ENCODE data around the gene ZNF655.
"Not testable (repeated sequence)": the region's sequence is repeated elsewhere in the genome, so short reads cannot be mapped to it uniquely, and the experiment has no call there.

The ZNF655 gene

GRCh38 chr7:99558306-99559174 lies at the start of gene ZNF655:
Gene ZNF655, plus strand, starts transcription at chr7:99558642. Its CDS starts 1,918 bp downstream, at chr7:99560560.
- DNase-seq, result peak; percentile 83 to 89

DNA sequence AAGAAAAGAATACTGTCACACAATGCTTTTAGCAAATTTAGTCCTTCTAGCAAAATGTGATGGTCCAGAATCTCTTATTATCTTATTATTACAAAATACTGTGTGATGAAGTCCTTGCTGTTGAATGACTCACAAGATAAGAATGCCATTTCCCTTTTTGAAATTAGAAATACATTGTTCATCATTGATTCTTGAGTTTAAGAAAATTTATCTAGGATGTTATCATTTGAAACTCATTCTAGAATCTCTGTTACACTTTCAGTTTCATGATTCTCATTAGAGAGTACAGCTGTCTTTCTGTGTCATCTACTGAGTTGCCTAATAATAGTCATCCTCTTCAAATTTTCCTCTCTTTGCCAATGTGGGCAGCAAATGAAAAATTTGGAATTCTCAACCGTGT lies 44.4 kb upstream of the ZNF655 start:
- no peak for DNase-seq

DNA sequence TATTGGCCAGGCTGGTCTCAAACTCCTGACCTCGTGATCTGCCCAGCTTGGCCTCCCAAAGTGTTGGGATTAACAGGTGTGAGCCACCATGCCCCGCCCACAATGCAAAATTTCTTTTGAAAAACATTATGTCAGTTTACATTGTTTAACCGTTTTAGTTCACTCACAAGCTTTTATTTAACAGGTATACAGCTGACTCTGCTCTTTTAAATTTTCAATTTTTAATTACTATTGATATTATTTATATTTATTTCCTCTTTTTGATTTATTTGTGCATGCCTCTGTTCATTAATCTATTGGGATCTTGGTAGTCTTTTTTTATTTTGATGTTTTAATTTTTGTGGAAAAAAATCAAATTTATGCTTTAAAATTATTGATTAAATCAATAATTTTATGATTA lies 37.0 kb upstream of the ZNF655 start:
- DNase-seq, result no peak

GRCh38 chr7:99525713-99526440 lies 32.6 kb upstream of the ZNF655 start:
- peak in 1 of 2 donors; percentile 15 for DNase-seq

- DNase-seq, result no peak
These were observed 27.1 kb upstream of the ZNF655 start for GRCh38 chr7:99531354-99531765.

DNA sequence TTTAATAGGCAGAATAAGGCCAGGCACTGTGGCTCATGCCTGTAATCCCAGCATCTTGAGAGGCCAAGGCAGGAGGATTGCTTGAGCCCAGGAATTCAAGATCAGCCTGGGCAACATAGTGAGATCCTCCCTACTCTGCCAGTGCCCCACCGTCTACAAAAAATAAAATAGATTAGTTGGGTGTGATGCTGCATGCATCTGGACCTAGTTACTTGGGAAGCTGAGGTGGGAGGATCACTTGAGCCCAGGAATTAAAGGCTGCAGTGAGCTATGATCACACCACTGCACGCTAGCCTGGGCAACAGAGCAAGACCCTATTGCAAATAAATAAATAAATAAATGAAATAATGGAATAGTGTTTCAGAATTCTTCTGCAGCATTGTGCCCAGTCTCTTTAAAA lies 22.8 kb upstream of the ZNF655 start:
- DNase-seq, result no peak

DNA sequence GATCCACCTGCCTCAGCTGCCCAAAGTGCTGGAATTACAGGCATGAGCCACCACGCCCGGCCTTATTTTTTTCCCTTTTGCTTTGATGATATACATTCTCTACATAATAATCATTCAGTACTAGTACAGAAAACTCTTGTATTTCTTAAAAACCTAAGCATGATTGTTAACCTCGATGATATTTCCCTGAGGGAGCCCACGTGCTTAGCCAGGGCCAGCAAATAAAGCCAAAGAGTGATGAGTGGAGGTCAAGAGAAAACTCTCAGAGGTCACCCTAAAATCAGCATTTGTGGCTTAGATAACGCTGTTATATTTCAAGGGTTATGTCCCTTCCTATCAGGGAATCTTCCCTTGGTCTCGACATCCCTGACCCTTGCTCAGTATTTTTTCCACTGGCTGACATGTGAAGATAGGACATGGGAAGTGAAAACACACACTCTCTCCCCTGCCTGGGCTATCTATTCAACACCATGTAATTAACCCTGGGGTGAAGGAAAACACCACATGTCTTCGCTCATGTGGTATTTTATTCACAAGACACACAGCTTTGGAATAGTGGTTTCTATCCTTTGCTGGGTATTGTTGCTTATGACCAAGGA lies 19.1 kb upstream of the ZNF655 start:
- DNase-seq, result no peak

GRCh38 chr7:99540542-99540941 lies 17.9 kb upstream of the ZNF655 start:
- no peak for DNase-seq

DNA sequence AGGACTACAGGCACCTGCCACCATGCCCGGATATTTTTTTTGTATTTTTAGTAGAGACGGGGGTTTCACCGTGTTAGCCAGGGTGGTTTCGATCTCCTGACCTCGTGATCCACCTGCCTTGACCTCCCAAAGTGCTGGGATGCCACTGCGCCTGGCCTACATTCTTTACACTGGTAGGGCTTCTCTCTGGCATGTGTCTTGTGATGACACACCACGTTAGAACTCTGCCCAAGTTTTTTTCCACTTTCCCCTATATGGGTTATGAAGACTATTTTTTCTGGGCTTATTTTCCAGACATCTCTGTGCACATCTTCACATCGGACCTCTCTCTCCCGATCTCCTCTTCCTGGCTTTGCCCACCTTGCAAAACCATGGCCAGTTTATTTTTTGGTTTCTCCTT lies 17.2 kb upstream of the ZNF655 start:
- no peak for DNase-seq

- DNase-seq, result no peak
These were observed 15.3 kb upstream of the ZNF655 start for GRCh38 chr7:99543081-99543671.

DNA sequence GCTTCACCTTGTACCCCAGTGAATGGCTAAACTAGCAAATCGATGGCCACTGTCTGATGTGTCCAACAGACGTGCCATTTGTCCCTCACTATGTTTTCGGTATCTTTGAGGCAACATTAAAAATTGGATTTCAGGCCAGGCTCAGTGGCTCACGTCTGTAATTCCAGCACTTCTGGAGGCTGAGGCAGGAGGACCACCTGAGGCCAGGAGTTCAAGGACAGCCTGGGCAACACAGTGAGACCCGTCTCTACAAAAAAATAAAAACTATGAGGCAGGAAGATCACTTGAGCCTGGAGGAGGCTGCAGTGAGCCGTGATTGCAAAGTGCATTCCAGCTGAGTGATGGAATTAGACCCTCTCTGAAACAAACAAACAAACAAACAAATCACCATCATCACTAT lies 14.5 kb upstream of the ZNF655 start:
- DNase-seq, result no peak

DNA sequence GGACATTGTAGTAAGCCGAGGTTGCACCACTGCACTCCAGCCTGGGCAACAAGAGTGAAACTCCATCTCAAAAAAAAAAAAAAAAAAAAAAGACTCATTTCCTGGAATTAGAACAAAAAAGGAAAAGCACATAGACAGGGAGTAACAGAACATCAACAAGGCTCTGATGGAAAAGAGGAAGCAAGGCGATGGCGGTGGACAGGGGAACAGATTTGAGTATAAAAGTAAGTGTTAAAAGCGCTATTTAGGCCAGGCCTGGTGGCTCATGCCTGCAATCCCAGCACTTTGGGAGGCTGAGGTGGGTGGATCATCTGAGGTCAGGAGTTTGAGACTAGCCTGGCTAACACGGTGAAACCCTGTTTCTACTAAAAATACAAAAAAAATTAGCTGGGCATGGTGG lies 13.1 kb upstream of the ZNF655 start:
- not testable (repeated sequence) for DNase-seq

- DNase-seq, result not testable (repeated sequence)
These were observed 8.9 kb upstream of the ZNF655 start for GRCh38 chr7:99549545-99549944.

DNA sequence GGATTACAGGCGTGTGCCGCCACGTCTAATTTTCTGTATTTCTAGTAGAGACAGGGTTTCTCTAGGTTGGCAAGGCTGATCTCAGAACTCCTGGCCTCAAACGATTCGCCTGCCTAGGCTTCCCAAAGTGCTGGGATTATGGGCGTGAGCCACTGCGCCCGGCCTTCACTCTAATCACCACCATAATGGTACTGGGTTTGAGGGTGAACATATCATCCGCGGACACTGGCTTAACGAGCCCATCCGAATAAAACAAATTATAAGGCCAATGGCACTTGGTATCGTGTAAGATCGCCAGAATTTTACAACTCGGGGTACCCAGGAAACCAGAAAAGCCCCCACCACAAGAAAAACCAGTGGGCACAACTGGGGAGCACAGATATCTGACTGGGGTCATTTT lies 7.1 kb upstream of the ZNF655 start:
- no peak for DNase-seq

DNA sequence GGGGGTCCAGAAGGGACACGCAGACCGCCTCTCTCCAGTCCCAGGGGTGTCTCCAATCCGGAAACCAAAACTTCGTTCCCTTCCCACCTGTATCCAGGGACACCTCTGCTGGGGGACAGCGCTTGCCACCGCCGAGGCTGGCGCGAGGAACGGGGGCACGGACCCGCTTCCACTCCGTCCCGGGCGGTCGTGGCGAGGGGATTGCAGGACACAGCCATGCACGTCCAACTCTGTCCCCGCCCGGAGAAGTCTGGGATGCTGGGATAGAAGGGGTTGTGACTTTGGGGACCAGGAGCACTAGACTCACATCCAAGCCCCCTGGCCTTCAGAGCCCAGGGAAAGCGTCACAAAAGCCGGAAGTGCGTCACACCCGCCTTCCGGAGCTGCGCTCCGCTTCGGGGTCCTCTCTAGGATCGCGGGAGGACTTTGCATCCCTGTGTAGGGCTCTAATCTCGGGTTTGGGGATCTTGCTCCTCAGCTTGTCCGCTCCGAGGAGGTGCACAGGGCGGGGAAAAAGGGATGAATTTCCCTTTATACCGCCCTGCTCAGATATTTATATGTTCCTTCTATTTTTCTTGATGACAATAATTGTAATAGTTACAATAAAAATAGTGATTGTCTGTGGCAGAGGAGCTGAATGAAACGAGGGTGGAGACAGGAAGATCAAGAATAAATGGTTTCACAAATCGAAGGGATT lies 6.5 kb upstream of the ZNF655 start, which contains the start of gene FAM200A:
Gene FAM200A, minus strand, starts transcription at position 348 of the 697 bp plus-strand sequence. CDS start 3,707 bp downstream, outside the sequence.
- DNase-seq, result peak; percentile 85

- no peak for DNase-seq
These were observed 5.4 kb upstream of the ZNF655 start for GRCh38 chr7:99553039-99553438.

DNA sequence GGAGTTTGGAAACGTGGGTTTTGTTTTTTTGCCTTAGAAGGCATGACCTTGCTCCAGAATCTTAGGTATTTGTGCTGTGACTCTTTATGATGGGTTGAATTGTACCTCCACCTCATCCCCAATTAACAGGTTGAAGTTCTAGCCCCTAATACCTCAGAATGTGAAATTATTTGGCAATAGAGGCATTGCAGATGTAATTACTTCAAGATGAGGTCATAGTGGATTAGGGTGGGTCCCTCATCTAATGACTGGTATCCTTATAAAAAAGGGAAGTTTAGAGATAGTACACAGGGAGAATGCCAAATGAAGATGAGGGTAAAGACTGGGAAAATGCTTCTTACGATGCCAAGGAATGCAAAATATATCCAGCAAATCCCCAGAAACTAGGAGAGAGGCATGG lies 3.5 kb upstream of the ZNF655 start:
- no peak for DNase-seq

- DNase-seq, result no peak
These were observed 1.2 kb upstream of the ZNF655 start for GRCh38 chr7:99557196-99557607.

GRCh38 chr7:99557940-99558305 lies 519 bp upstream of the ZNF655 start:
- no peak for DNase-seq

- DNase-seq, result no peak
These were observed 903 bp downstream of the ZNF655 start for GRCh38 chr7:99559175-99559915.

DNA sequence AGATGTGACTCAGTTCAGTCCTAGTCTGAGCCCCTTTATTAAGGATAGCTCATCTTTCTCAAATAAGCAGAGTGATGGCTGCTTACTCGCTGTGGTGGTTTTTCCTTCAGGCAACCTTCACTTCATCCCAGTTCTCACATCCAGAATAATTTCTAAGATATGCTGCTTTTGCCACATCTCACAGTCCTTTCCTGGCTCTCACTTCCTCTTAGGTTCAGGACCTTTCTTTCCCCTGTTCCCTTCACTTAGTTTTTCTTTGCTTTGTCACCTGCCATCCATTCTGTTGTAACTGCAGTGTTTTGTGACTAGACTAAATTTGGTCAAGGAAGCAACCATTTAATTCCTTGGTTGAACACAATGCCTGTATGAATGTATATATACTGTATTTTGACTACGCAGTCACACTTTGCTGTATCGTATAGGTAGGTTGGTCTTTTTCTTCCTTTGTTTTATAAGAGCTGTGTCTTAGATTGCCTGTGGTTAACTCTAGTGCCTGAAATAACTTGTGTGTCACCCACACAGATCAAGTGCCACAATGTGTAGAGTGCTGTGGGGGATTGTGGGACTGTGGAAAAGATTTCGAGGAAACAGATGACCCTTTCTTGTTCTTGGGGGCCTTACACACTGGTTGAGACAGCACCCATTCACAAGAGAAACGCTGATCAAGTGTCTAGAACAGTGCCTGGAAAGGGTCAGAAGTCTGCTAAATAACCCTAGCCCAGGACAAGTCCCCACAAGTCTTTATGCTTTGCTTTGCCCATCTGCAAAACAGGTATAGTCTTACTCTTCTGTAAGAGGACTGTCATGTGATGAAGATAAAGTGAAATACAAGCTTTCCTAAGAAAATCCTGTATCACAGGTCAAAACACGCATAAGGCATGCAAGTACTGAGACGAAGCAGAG lies 2.6 kb downstream of the ZNF655 start:
- DNase-seq, result no peak
